ENCODE data around the gene EXOC3L4.
"Not testable (repeated sequence)": the region's sequence is repeated elsewhere in the genome, so short reads cannot be mapped to it uniquely, and the experiment has no call there.

Gene EXOC3L4

DNA sequence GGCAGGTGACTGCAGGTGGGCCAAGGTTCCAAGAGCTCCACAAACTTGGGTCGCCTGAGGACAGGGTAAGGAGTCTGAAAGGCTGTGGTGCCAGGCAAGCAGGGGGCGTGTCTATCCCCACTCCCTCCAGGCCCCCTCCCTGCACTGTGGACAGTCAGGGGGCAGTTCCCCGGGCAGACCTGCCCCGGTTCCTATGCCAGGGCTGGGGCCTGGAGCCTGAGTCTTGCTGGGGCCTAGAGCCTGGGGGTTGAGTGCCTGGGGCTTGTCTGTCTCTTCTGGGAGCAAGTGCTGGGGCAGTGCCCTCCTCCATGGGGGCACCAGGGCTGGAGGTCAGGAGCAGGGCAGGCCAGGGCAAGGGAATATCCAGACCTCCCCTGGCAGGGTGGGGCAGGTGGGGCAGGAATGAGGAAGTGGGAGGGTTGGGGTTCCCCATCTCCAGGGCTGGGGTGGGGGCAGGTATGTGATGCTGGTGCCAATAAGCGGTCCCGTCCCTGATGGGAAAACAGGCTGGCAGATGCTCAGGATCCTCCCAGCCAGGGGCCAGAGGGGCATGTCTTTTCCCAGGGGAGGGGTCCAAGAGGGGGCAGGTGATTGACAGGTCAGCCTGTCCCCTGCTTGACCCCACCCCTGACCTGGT lies 16.8 kb downstream of the EXOC3L4 start:
- in situ Hi-C loops (cut with HindIII; ENCODE audit: low pct_ligation_motif_present, low sequenced_read_pairs): no loop called here
- DNase-seq: no peak
- TF ChIP-seq, protein P1, sequence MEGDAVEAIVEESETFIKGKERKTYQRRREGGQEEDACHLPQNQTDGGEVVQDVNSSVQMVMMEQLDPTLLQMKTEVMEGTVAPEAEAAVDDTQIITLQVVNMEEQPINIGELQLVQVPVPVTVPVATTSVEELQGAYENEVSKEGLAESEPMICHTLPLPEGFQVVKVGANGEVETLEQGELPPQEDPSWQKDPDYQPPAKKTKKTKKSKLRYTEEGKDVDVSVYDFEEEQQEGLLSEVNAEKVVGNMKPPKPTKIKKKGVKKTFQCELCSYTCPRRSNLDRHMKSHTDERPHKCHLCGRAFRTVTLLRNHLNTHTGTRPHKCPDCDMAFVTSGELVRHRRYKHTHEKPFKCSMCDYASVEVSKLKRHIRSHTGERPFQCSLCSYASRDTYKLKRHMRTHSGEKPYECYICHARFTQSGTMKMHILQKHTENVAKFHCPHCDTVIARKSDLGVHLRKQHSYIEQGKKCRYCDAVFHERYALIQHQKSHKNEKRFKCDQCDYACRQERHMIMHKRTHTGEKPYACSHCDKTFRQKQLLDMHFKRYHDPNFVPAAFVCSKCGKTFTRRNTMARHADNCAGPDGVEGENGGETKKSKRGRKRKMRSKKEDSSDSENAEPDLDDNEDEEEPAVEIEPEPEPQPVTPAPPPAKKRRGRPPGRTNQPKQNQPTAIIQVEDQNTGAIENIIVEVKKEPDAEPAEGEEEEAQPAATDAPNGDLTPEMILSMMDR (IDR thresholded peaks at IDR 0.05; ENCODE audit: low read depth, low read length, missing control alignments): no peak
- no peaks in the 10 kb centered on the region for H3K27me3 ChIP-seq (replicated peaks)
- H3K27ac ChIP-seq: no peak overlapping the region
- H3K36me3 ChIP-seq (replicated peaks): no peaks in the 10 kb centered on the region
- H3K4me3 ChIP-seq (ENCODE audit: low read depth, low read length): no peak overlapping the region

DNA sequence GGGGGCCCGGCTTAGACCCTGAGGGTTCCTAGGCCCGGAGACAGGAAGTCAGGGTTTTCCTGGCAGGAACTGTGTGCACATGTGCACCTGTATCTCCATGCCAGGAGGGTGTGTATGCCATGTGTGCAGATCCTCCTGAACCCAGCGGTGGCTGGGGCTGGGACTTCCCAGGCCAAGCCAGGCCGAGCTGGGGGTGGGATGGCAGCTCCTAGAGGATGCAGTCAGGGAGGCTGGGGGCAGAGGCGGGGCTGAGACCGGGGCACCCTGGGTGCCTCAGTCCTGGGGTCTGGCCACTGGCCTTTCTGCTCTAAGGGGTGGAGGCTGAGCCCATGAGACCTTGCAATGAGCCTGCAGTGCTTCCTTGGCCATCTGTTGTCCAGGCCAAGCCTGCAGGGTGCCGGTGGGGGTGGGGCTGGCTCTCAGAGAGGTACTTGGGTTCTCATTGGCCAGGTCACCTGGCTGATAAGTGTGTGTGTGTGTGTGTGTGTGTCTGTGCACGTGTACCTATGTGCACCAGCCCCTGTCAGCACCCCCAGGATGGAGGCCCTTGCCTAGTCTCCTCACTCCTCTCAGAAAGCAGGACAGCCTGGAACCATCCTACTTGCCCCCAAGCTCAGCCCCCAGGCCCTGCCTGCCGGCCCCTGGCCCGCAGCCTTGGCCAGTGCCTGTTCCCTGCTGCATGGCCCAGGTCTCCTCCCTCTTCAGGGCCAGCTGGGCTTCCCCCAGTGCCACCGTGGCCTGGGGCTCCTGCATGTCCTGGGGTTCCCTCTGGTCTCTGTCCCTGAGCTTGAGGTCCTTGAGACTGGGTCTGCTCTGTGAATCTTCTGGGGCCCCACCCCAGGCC lies 18.1 kb downstream of the EXOC3L4 start:
- H3K4me3 ChIP-seq (ENCODE audit: low read depth, low read length): no peak overlapping the region

DNA sequence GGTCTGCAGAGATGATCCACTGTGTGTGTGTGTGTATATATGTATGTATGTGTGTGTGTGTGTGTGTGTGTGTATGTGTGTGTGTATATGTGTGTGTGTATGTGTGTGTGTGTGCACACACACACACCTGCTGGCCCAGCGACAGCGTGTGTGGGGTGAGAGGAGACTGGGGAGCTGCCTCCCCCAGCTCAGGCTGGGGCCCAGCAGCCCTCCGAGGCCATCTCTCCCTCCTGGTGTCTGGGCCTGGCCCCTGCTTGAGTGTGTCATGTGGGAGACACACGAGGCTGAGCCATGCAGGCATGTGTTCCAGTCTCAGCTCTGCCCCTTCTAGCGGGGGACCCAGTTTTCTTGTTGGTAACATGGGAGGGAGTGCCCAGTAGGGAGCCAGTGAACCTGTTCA lies 18.8 kb downstream of the EXOC3L4 start:
- TF ChIP-seq, protein P1 (IDR thresholded peaks at IDR 0.05; ENCODE audit: low read depth, low read length, missing control alignments): no peak
- Histone ChIP-seq H3K4me3 (ENCODE audit: low read depth, low read length) (no peak overlapping the region), H3K27ac (no peak overlapping the region), H3K27me3 (replicated peaks) (no peaks in the 10 kb centered on the region), H3K36me3 (replicated peaks) (no peaks in the 10 kb centered on the region)
- no peak for DNase-seq
- in situ Hi-C loops (cut with HindIII; ENCODE audit: low pct_ligation_motif_present, low sequenced_read_pairs): no loop called here

More for the DNA sequence above, 18.1 kb downstream of the EXOC3L4 start:
- Histone ChIP-seq H3K36me3 (replicated peaks) (no peaks in the 10 kb centered on the region), H3K27me3 (replicated peaks) (no peaks in the 10 kb centered on the region), H3K27ac (no peak overlapping the region)
- no peak for DNase-seq
- TF ChIP-seq, protein P1 (IDR thresholded peaks at IDR 0.05; ENCODE audit: low read depth, low read length, missing control alignments): no peak
- in situ Hi-C loops (cut with HindIII; ENCODE audit: low pct_ligation_motif_present, low sequenced_read_pairs): no loop called here

DNA sequence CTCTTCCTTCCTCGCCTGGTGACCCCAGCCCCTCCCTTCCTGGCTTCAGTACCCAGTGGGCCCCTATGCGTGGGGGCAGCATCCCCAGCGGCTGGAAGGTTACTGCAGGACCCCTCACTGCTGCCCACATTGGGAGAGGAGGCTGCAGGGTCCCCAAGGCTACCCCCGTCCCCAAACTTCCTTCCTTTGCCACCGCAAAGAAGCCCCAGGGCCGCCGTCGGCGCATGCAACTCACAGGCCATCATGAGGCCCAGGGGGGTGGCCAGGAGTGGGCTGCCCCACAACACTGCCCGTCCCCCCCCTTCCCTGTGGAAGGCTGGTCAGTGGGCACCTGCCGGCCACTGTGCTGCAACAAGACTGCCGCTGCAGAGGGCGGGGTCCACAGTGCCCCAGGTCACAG lies 19.2 kb downstream of the EXOC3L4 start:
- Histone ChIP-seq H3K27me3 (replicated peaks) (no peaks in the 10 kb centered on the region), H3K36me3 (replicated peaks) (no peaks in the 10 kb centered on the region), H3K4me3 (ENCODE audit: low read depth, low read length) (no peak overlapping the region), H3K27ac (no peak overlapping the region)
- in situ Hi-C loops (cut with HindIII; ENCODE audit: low pct_ligation_motif_present, low sequenced_read_pairs): no loop called here
- TF ChIP-seq, protein P1 (IDR thresholded peaks at IDR 0.05; ENCODE audit: low read depth, low read length, missing control alignments): no peak
- no peak for DNase-seq

DNA sequence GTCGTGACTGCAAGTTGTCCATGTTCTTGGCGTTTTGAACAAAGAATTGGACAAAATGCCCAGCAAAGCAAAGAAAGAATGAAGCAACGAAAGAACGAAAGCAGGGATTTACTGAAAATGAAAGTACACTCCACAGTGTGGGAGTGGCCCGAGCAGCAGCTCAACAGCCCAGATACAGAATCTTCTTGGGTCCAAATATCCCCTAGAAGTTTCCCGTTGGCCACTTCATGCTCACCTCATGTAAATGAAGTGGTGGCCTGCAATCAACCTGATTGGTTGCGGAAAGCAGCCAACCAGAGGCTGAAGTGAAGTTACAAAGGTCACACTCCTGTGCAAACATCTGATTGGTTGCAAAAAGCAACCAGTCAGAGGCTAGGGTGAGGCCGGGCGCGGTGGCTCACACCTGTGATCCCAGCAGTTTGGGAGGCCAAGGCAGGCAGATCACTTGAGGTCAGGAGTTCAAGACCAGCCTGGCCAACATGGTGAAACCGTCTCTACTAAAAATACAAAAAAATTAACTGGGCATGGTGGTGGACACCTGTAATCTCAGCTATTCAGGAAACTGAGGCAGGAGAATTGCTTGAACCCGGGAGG lies 20.7 kb downstream of the EXOC3L4 start:
- H3K4me3 ChIP-seq (ENCODE audit: low read depth, low read length); in situ Hi-C loops (cut with HindIII; ENCODE audit: low pct_ligation_motif_present, low sequenced_read_pairs): not testable (repeated sequence)

DNA sequence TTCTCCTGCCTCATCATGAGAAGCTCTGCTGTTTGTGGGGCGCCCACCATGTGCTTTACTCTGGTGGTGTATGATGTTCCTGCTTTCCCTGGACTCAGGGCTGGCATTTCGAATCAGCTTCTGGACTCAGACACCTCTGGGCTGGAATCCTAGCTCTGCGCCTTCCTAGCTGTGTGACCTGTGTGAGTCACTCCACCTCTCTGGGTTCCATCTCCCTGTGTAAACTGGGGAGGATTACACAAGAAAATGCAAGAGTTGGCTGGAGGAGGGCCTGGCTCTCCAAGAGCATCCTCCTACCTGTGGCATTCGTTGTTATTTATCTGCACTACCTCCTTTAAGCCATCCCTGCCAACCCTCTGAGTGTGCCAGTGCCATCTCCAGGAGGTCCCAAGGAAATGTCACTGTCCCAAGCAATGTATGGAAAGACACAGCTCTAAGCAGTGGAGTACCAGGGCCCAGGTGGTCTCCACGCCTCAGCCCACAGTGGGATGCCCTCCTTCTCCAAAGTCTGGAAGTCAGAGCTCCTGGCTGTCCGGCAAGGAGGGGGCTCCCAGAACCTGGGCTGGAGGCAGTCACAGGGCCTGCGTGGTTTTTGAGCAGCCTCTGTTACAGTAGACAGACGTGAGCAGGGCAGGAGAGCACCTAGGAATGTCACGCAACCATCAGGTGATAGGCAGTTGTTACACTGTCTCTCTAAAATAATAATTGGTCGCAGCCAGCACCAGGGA lies 21.5 kb downstream of the EXOC3L4 start:
- in situ Hi-C loops (cut with HindIII; ENCODE audit: low pct_ligation_motif_present, low sequenced_read_pairs): no loop called here
- DNase-seq: no peak
- no peak overlapping the region for H3K4me3 ChIP-seq (ENCODE audit: low read depth, low read length)

More for the DNA sequence above, 20.7 kb downstream of the EXOC3L4 start:
- DNase-seq; H3K27me3 ChIP-seq (replicated peaks); H3K36me3 ChIP-seq (replicated peaks); H3K27ac ChIP-seq: not testable (repeated sequence)

More for the DNA sequence above, 21.5 kb downstream of the EXOC3L4 start:
- no peak overlapping the region for H3K27ac ChIP-seq
- TF ChIP-seq, protein P1 (IDR thresholded peaks at IDR 0.05; ENCODE audit: low read depth, low read length, missing control alignments): no peak
- no peaks in the 10 kb centered on the region for H3K36me3 ChIP-seq (replicated peaks)
- no peaks in the 10 kb centered on the region for H3K27me3 ChIP-seq (replicated peaks)

Data from brain microvascular endothelial cell (primary cell).